ENCODE results near the gene PRPH2.

The PRPH2 gene

GRCh38 chr6:42727087-42727611 lies 4.8 kb upstream of the PRPH2 start:
- peak overlapping the region; percentile 53 for H3K4me3 ChIP-seq (ENCODE audit: low read depth, low read length)
- no peak for TF ChIP-seq CTCF (conservative IDR thresholded peaks at IDR 0.05; ENCODE audit: low read depth, low read length)
- peak; percentile 41 for DNase-seq (ENCODE audit: low read depth)

GRCh38 chr6:42726485-42727086 lies 4.2 kb upstream of the PRPH2 start:
- peak overlapping the region; percentile 53 for H3K4me3 ChIP-seq (ENCODE audit: low read depth, low read length)
- DNase-seq (ENCODE audit: low read depth), result peak; percentile 96
- peak; percentile 95 for TF ChIP-seq CTCF (conservative IDR thresholded peaks at IDR 0.05; ENCODE audit: low read depth, low read length)

GRCh38 chr6:42726026-42726425 lies 3.6 kb upstream of the PRPH2 start:
- peak overlapping the region; percentile 53 for H3K4me3 ChIP-seq (ENCODE audit: low read depth, low read length)
- no peak for DNase-seq (ENCODE audit: low read depth)
- no peak for TF ChIP-seq CTCF (conservative IDR thresholded peaks at IDR 0.05; ENCODE audit: low read depth, low read length)

GRCh38 chr6:42724825-42725224 lies 2.4 kb upstream of the PRPH2 start:
- no peak for DNase-seq (ENCODE audit: low read depth)
- H3K4me3 ChIP-seq (ENCODE audit: low read depth, low read length), result no peak overlapping the region
- no peak for TF ChIP-seq CTCF (conservative IDR thresholded peaks at IDR 0.05; ENCODE audit: low read depth, low read length)

GRCh38 chr6:42720739-42721138 lies 1.7 kb downstream of the PRPH2 start:
- TF ChIP-seq CTCF (conservative IDR thresholded peaks at IDR 0.05; ENCODE audit: low read depth, low read length), result peak; percentile 21
- DNase-seq (ENCODE audit: low read depth), result peak; percentile 72
- H3K4me3 ChIP-seq (ENCODE audit: low read depth, low read length), result no peak overlapping the region

GRCh38 chr6:42715871-42716270 lies 6.5 kb downstream of the PRPH2 start:
- TF ChIP-seq CTCF (conservative IDR thresholded peaks at IDR 0.05; ENCODE audit: low read depth, low read length), result no peak
- no peak for DNase-seq (ENCODE audit: low read depth)
- no peak overlapping the region for H3K4me3 ChIP-seq (ENCODE audit: low read depth, low read length)

Data from choroid plexus epithelial cell (primary cell).